Fibroblast of mammary gland (primary cell): Measurements from ENCODE around the gene MED12L.
A peak's percentile ranks its signal among the peaks of the same experiment; 100 is the strongest.

Experiments
- DNase-seq: peaks from one replicate; pipeline ENCODE4 v3.0.0-alpha.2; 2010; ENCODE audit warnings: low read depth
- H3K4me3 ChIP-seq: 2 replicates; pipeline ENCODE4 v1.5.1; 2011; ENCODE audit warnings: low read depth, mild to moderate bottlenecking, low read length, moderate library complexity; ENCODE audit not compliant: control insufficient read depth
- CTCF ChIP-seq: conservative IDR thresholded peaks from 2 replicates; pipeline ENCODE4 v1.5.1; 2011; ENCODE audit warnings: low read depth, low read length, inconsistent platforms; ENCODE audit not compliant: control insufficient read depth, insufficient read depth

MED12L gene

GRCh38 chr3:151085227-151085888, at the start of gene MED12L:
Gene MED12L, plus strand, starts transcription at chr3:151085664. Its CDS starts 1,263 bp downstream, at chr3:151086927.
- peak within 1 kb of the TSS; percentile 45 for H3K4me3 ChIP-seq
- DNase-seq = peak; percentile 60
- no peak for TF ChIP-seq CTCF

GRCh38 chr3:151037746-151038477, 47.6 kb upstream of the MED12L start:
- TF ChIP-seq CTCF = no peak
- no peak overlapping the region for H3K4me3 ChIP-seq
- DNase-seq = peak; percentile 94

- DNase-seq = peak; percentile 68
- H3K4me3 ChIP-seq = no peak overlapping the region
- no peak for TF ChIP-seq CTCF
Observed at GRCh38 chr3:151044706-151045105, 40.8 kb upstream of the MED12L start.

GRCh38 chr3:151047636-151048035, 37.8 kb upstream of the MED12L start:
- peak; percentile 20 for DNase-seq
- H3K4me3 ChIP-seq = no peak overlapping the region
- no peak for TF ChIP-seq CTCF

GRCh38 chr3:151051533-151051932, 33.9 kb upstream of the MED12L start:
- no peak overlapping the region for H3K4me3 ChIP-seq
- DNase-seq = no peak
- TF ChIP-seq CTCF = no peak

- no peak for TF ChIP-seq CTCF
- no peak for DNase-seq
- H3K4me3 ChIP-seq = no peak overlapping the region
Observed at GRCh38 chr3:151052346-151052745, 33.1 kb upstream of the MED12L start.
